Activated T-helper 2 cell treated with anti-CD3 and anti-CD28 coated beads, Interferon-gamma antibody, Interleukin-2, Interleukin-4, amounts not matched to agents 10 μg/mL and 5 μg/mL and 100 μg/mL, durations not matched to agents 14 hours and 24 hours and 36 hours (primary cell): Measurements from ENCODE around the gene SHC3. TPM values are rescaled to one million over a fixed set of nuclear protein-coding genes. Genes with fewer than 3 reads are reported as not detected.

Experiments used
- DNase-seq: peaks from one replicate; pipeline ENCODE4 v3.0.0; 2021; ENCODE audit warnings: low spot score
- H3K27ac Mint-ChIP-seq: one replicate; pipeline ENCODE4 v1.8.0; 2021; ENCODE audit warnings: mixed read lengths
- H3K27me3 Mint-ChIP-seq: one replicate; pipeline ENCODE4 v1.8.0; 2021; ENCODE audit warnings: low read depth, mixed read lengths
- H3K36me3 Mint-ChIP-seq: one replicate; pipeline ENCODE4 v1.8.0; 2021; ENCODE audit warnings: low read depth, mixed read lengths
- H3K4me1 Mint-ChIP-seq: one replicate; pipeline ENCODE4 v1.8.0; 2021; ENCODE audit warnings: low read depth, mixed read lengths
- H3K4me3 Mint-ChIP-seq: one replicate; pipeline ENCODE4 v1.8.0; 2021; ENCODE audit warnings: low read depth, mild to moderate bottlenecking, moderate library complexity, mixed read lengths
- H3K9me3 Mint-ChIP-seq: one replicate; pipeline ENCODE4 v1.8.0; 2021; ENCODE audit warnings: mixed read lengths
- intact Hi-C: fragments of 100-400 bp; cut with micrococcal nuclease; formaldehyde crosslinking; loops from one replicate; pipeline ENCODE4 v1.15.1; 2023
- total RNA-seq: library from RNA; stranded (reverse); gene quantifications from 2 replicates; pipeline ENCODE4 v1.2.3, GENCODE V29; 2022

SHC3 gene
- total RNA-seq, 1 donor from 2014 or later = not detected

- Mint-ChIP-seq H3K9me3 (no peaks in the 10 kb centered on the region), H3K27ac (no peak overlapping the region)
- no peak for DNase-seq
These were observed 186.1 kb downstream of the SHC3 start for GRCh38 chr9:88992556-88992955.

DNA sequence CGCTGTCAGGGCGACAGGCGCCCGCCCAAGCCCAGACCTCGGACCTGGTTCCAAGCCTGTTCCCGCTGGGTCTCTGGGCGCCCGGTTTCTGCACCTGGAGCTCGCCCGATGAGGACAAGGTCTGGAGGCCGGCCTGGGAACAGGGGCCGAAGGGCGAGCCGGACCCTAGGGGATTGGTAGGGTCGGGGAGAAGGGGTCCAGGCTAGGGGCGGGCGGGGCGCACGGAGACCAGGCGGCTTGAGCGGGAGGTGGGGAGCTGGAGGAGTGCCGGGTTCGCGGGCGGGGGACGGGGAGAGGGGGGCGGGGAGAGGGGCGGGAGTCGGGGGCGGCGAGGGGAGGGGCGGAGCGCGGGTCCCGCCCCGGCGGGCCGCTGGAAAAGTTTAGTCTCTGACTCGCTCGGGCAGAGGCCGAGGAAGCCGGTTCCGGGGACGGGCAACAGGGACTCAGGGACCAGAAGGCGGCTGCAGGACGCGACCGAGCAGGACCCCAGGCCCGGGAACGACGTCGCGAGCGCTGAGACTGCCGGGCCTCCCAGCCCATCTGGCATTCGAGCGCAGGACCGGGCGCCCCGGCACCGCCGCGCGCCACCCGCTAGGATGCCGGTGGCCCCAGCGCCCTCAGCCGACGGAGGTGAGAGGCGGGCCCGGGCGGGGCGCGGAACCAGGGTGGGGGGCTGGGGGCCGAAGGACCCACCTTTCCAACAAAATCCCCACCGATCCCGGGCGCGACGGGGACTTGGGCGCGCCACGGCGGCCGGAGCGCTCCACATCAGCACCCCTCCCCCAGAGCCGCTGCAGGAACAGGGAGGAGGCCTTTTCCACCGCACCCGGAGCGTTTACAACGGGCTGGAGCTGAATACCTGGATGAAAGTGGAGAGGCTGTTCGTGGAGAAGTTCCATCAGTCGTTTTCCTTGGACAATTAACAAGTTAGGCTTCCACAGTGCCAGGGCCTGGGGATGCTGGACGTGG is 187.3 kb downstream of the SHC3 start, which contains the start of gene S1PR3:
TSS of gene S1PR3 (plus strand) at position 403 of the 969 bp plus-strand sequence. CDS start 9,733 bp downstream, outside the sequence.
- intact Hi-C loops = no loop called here
- no peaks in the 10 kb centered on the region for H3K9me3 Mint-ChIP-seq
- peaks cover 13% of the 10 kb centered on the region for H3K27me3 Mint-ChIP-seq
- peaks cover 11% of the 10 kb centered on the region for H3K36me3 Mint-ChIP-seq
- no peak within 1 kb of the TSS for H3K27ac Mint-ChIP-seq
- H3K4me1 Mint-ChIP-seq = peaks cover 38% of the 10 kb centered on the region
- H3K4me3 Mint-ChIP-seq = peak within 1 kb of the TSS; percentile 81
- DNase-seq = peak; percentile 43

More at GRCh38 chr9:88992556-88992955, 186.1 kb downstream of the SHC3 start:
- Mint-ChIP-seq H3K36me3 (peaks cover 9% of the 10 kb centered on the region), H3K27me3 (peaks cover 13% of the 10 kb centered on the region), H3K4me3 (peak overlapping the region; percentile 81), H3K4me1 (peaks cover 35% of the 10 kb centered on the region)
- intact Hi-C loops = no loop called here

- no peak for DNase-seq
- H3K9me3 Mint-ChIP-seq = peaks cover under 1% of the 10 kb centered on the region
- intact Hi-C loops = no loop called here
- H3K4me1 Mint-ChIP-seq = peaks cover 44% of the 10 kb centered on the region
- H3K36me3 Mint-ChIP-seq = peaks cover 7% of the 10 kb centered on the region
- H3K27ac Mint-ChIP-seq = no peak overlapping the region
- H3K4me3 Mint-ChIP-seq = peak overlapping the region; percentile 56
- peaks cover 13% of the 10 kb centered on the region for H3K27me3 Mint-ChIP-seq
These were observed 187.9 kb downstream of the SHC3 start for GRCh38 chr9:88990729-88991065.

DNA sequence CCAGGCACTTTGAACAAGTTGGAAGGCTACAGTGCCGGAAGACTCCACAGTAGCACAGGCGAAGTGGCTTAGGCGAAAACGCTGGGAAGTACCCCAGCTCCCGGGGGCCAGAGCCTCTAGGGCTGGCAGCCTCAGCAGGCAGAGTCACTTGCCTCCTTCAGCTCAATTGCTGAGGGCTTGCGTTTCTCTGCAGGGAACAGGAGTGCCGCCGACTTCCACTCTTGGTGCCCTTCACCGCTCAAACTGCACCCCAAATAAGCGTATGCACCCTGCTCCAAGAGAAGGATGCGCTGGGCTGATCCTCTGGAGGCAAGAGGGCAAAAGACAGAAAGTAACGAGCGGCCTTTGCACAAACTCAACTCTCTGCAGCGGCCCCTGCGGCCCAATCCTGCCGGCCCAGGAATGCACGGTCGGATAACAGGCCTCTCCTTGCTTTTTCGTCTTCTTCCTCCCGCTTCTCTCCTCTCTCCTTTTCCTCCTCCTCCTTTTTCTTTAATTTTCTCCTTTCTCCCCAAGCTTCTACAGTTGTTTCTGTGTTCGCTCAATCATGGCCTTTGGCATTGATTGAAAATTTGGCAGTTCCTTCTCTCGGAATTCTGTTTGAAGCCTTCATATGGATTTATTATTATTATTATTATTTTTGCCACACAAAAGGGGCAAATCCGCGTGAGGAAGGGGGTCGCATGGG is 188.4 kb downstream of the SHC3 start:
- no peak for DNase-seq
- peaks cover 13% of the 10 kb centered on the region for H3K27me3 Mint-ChIP-seq

DNA sequence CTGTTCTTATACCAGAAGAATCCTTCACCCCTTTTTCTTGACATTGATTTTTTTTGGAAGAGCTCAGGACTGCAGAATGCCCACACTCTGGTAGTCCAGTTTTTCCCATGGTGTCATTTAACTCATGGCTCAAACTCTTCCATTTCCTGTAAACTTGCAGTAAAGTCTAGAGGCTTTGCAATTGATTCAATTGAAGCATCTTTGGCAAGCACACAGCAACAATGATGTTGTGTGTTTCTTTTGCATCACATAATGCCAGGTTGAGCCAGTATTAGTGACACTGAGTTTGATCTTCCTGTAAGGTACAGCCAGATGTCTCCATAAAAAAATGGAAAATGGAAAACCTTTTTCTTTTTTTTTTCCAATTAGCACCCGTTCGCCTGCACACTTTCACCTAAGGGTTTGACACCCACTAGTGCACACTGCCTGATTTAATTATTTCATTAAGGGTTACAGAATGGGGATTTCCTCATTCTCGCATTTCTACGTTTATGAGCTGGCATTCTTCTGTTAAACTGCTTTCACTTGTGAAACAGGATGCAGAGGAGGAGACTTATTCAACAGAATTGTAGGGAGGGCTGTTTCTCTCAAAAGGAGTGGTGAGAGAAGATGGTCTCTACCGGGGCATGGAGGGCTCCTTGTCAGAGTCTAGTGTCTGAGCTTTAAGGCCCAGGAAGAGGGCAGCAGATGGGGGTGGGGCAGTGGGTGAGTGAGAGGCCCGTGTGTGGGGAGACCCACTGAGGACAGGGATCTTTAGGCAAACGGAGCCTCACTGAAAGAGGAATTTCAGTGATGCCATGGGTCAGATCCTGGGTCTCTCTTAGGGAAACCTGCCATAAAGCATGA is 189.6 kb downstream of the SHC3 start:
- Mint-ChIP-seq H3K4me1 (peaks cover 51% of the 10 kb centered on the region), H3K36me3 (peaks cover 11% of the 10 kb centered on the region), H3K4me3 (peak overlapping the region; percentile 64), H3K9me3 (peaks cover 3% of the 10 kb centered on the region), H3K27ac (peak overlapping the region; percentile 90), H3K27me3 (peaks cover 13% of the 10 kb centered on the region)
- intact Hi-C loops = loop anchor here (2.0 to 10.0 kb wide), 3 partner anchors 34 to 684 kb away; no protein-coding TSS in a partner anchor
- no peak for DNase-seq

More for the DNA sequence above, 188.4 kb downstream of the SHC3 start:
- H3K4me3 Mint-ChIP-seq = peak overlapping the region; percentile 56
- H3K9me3 Mint-ChIP-seq = peaks cover 3% of the 10 kb centered on the region
- H3K36me3 Mint-ChIP-seq = peaks cover 7% of the 10 kb centered on the region
- H3K27ac Mint-ChIP-seq = no peak overlapping the region
- intact Hi-C loops = no loop called here
- peaks cover 47% of the 10 kb centered on the region for H3K4me1 Mint-ChIP-seq

- peaks cover 48% of the 10 kb centered on the region for H3K4me1 Mint-ChIP-seq
These were observed 191.0 kb downstream of the SHC3 start for GRCh38 chr9:88987661-88988060.

DNA sequence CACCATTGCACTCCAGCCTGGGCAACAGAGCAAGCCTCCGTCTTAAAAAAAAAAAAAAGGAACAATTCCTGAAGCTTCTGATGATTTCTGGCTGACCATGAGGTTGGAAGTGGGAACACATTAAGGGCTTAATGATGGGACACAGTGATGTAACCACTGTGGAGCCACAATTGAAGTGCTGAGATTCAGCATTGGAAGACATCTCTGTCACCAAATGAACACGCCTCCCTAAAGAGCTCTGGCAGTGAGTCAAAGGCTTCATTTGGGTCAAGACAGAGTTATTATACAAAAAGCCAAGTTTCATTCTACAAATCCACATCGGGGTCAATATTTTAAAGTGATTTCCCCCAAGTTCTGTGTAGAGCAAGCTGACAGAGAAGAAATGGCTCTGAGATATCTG is 191.8 kb downstream of the SHC3 start:
- Mint-ChIP-seq H3K27ac (no peak overlapping the region), H3K36me3 (peaks cover 11% of the 10 kb centered on the region), H3K4me3 (no peak overlapping the region), H3K9me3 (peaks cover 15% of the 10 kb centered on the region), H3K4me1 (peaks cover 39% of the 10 kb centered on the region), H3K27me3 (peaks cover 1% of the 10 kb centered on the region)
- no peak for DNase-seq
- intact Hi-C loops = loop anchor here (5.0 to 10.0 kb wide), 2 partner anchors 149 to 682 kb away; no protein-coding TSS in a partner anchor

More at GRCh38 chr9:88987661-88988060, 191.0 kb downstream of the SHC3 start:
- Mint-ChIP-seq H3K9me3 (peaks cover 7% of the 10 kb centered on the region), H3K4me3 (no peak overlapping the region), H3K27me3 (peaks cover 10% of the 10 kb centered on the region), H3K36me3 (peaks cover 8% of the 10 kb centered on the region), H3K27ac (peak overlapping the region; percentile 70)
- intact Hi-C loops = loop anchor here (2.0 to 10.0 kb wide), 3 partner anchors 33 to 683 kb away; no protein-coding TSS in a partner anchor
- DNase-seq = no peak

GRCh38 chr9:88985616-88986015 is 193.0 kb downstream of the SHC3 start:
- intact Hi-C loops = loop anchor here (5.0 to 10.0 kb wide), 2 partner anchors 148 to 681 kb away; no protein-coding TSS in a partner anchor
- H3K27ac Mint-ChIP-seq = no peak overlapping the region
- peaks cover 21% of the 10 kb centered on the region for H3K9me3 Mint-ChIP-seq
- no peaks in the 10 kb centered on the region for H3K27me3 Mint-ChIP-seq
- H3K36me3 Mint-ChIP-seq = peaks cover 11% of the 10 kb centered on the region
- H3K4me3 Mint-ChIP-seq = no peak overlapping the region
- DNase-seq = no peak
- peaks cover 38% of the 10 kb centered on the region for H3K4me1 Mint-ChIP-seq

GRCh38 chr9:88984543-88984883 is 194.1 kb downstream of the SHC3 start:
- peaks cover 32% of the 10 kb centered on the region for H3K4me1 Mint-ChIP-seq
- intact Hi-C loops = loop anchor here (10.0 kb wide), 1 partner anchor 680 kb away; no protein-coding TSS in a partner anchor
- no peaks in the 10 kb centered on the region for H3K27me3 Mint-ChIP-seq
- peaks cover 21% of the 10 kb centered on the region for H3K9me3 Mint-ChIP-seq
- peaks cover 11% of the 10 kb centered on the region for H3K36me3 Mint-ChIP-seq
- no peak overlapping the region for H3K27ac Mint-ChIP-seq
- no peak overlapping the region for H3K4me3 Mint-ChIP-seq
- DNase-seq = no peak

GRCh38 chr9:88983865-88984542 is 194.6 kb downstream of the SHC3 start:
- H3K9me3 Mint-ChIP-seq = peaks cover 21% of the 10 kb centered on the region
- H3K27ac Mint-ChIP-seq = no peak overlapping the region
- peaks cover 27% of the 10 kb centered on the region for H3K4me1 Mint-ChIP-seq
- no peaks in the 10 kb centered on the region for H3K27me3 Mint-ChIP-seq
- H3K4me3 Mint-ChIP-seq = no peak overlapping the region
- intact Hi-C loops = loop anchor here (10.0 kb wide), 1 partner anchor 679 kb away; no protein-coding TSS in a partner anchor
- peaks cover 11% of the 10 kb centered on the region for H3K36me3 Mint-ChIP-seq
- DNase-seq = no peak

DNA sequence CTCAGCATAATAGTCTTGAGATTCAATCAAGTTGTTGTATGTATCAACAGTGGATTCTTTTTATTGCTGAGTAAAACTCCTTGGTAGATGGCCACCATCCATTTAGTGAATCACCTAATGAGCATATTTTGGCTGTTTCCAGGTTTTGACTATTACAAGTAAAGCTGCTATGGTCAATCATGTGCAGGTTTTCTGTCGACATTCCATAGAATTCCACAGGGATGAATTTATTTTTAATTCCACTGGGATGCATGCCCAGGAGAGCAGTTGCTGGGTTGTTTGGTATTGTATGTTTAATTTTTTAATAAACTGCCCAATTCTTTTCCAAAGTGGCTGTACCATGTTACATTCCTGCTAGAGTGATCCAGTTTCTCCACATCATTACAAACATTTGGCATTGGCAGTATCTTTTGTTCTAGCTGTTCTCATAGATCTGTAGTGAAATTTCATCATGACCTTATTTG is 197.8 kb downstream of the SHC3 start:
- Mint-ChIP-seq H3K27me3 (no peaks in the 10 kb centered on the region), H3K4me3 (no peak overlapping the region), H3K4me1 (peaks cover 26% of the 10 kb centered on the region), H3K27ac (no peak overlapping the region), H3K36me3 (peaks cover 8% of the 10 kb centered on the region), H3K9me3 (peaks cover 21% of the 10 kb centered on the region)
- DNase-seq = no peak
- intact Hi-C loops = loop anchor here (10.0 kb wide), 1 partner anchor 676 kb away; no protein-coding TSS in a partner anchor
